H9 (cell line): ENCODE results near the gene MDK. TPM values are rescaled to one million over a fixed set of nuclear protein-coding genes. Genes with fewer than 3 reads are reported as not detected.
A peak's percentile ranks its signal among the peaks of the same experiment; 100 is the strongest.

Experiments used
- DNase-seq: peaks from one replicate; pipeline ENCODE4 v3.0.0-alpha.2; 2017
- H2AFZ ChIP-seq: one replicate; pipeline ENCODE4 v1.6.1; 2013; ENCODE audit warnings: mild to moderate bottlenecking, low read length, control low read depth, moderate library complexity
- H2AK5ac ChIP-seq: 2 replicates; pipeline ENCODE4 v1.6.1; 2013; ENCODE audit warnings: low read length, control low read depth, mixed read lengths; ENCODE audit not compliant: insufficient read length
- H2BK120ac ChIP-seq: one replicate; pipeline ENCODE4 v1.6.1; 2013; ENCODE audit warnings: low read depth, mild to moderate bottlenecking, low read length, control low read depth, inconsistent platforms; ENCODE audit not compliant: poor library complexity, severe bottlenecking
- H2BK12ac ChIP-seq: 2 replicates; pipeline ENCODE4 v1.6.1; 2013; ENCODE audit warnings: low read length, control low read depth, mixed read lengths, low read depth; ENCODE audit not compliant: insufficient read length
- H2BK15ac ChIP-seq: 2 replicates; pipeline ENCODE4 v1.6.1; 2013; ENCODE audit warnings: low read depth, low read length, control low read depth
- H2BK20ac ChIP-seq: one replicate; pipeline ENCODE4 v1.6.1; 2013; ENCODE audit warnings: low read depth, mild to moderate bottlenecking, low read length, control low read depth, inconsistent platforms; ENCODE audit not compliant: poor library complexity, severe bottlenecking
- H2BK5ac ChIP-seq: 2 replicates; pipeline ENCODE4 v1.6.1; 2013; ENCODE audit warnings: low read length, control low read depth, mixed read lengths; ENCODE audit not compliant: insufficient read length
- H3K14ac ChIP-seq: 2 replicates; pipeline ENCODE4 v1.6.1; 2013; ENCODE audit warnings: low read length, control low read depth; ENCODE audit not compliant: insufficient read depth
- H3K18ac ChIP-seq: 2 replicates; pipeline ENCODE4 v1.6.1; 2013; ENCODE audit warnings: low read depth, mild to moderate bottlenecking, mixed read lengths, low read length, control low read depth; ENCODE audit not compliant: insufficient read length
- H3K23ac ChIP-seq: 2 replicates; pipeline ENCODE4 v1.6.1; 2013; ENCODE audit warnings: low read length, control low read depth, mixed read lengths, low read depth; ENCODE audit not compliant: insufficient read length
- H3K23me2 ChIP-seq: 2 replicates; pipeline ENCODE4 v1.6.1; 2013; ENCODE audit warnings: low read depth, mild to moderate bottlenecking, mixed read lengths, low read length, control low read depth; ENCODE audit not compliant: insufficient read length, poor library complexity, severe bottlenecking
- H3K27ac ChIP-seq: 2 replicates; pipeline ENCODE4 v1.5.1; 2013; ENCODE audit warnings: low read length, control low read depth, mixed read lengths, low read depth; ENCODE audit not compliant: insufficient read length
- H3K27me3 ChIP-seq: 2 replicates; pipeline ENCODE4 v1.6.1; 2013; ENCODE audit warnings: low read length, control low read depth, inconsistent platforms; ENCODE audit not compliant: insufficient read depth
- H3K4ac ChIP-seq: 2 replicates; pipeline ENCODE4 v1.6.1; 2013; ENCODE audit warnings: low read depth, mild to moderate bottlenecking, control low read depth, inconsistent platforms, low read length, moderate library complexity
- H3K4me1 ChIP-seq: 2 replicates; pipeline ENCODE4 v1.6.1; 2013; ENCODE audit warnings: low read length, control low read depth, inconsistent platforms; ENCODE audit not compliant: insufficient read depth
- H3K4me2 ChIP-seq: 2 replicates; pipeline ENCODE4 v1.6.1; 2013; ENCODE audit warnings: low read length, control low read depth, mixed read lengths; ENCODE audit not compliant: insufficient read length, insufficient read depth
- H3K56ac ChIP-seq: 2 replicates; pipeline ENCODE4 v1.6.1; 2013; ENCODE audit warnings: low read depth, mild to moderate bottlenecking, mixed read lengths, low read length, control low read depth; ENCODE audit not compliant: insufficient read length
- H3K79me1 ChIP-seq: 2 replicates; pipeline ENCODE4 v1.6.1; 2013; ENCODE audit warnings: low read depth, mild to moderate bottlenecking, moderate library complexity, low read length, control low read depth, inconsistent platforms; ENCODE audit not compliant: insufficient read depth, poor library complexity, severe bottlenecking
- H3K79me2 ChIP-seq: 2 replicates; pipeline ENCODE4 v1.6.1; 2013; ENCODE audit warnings: low read length, control low read depth, inconsistent platforms; ENCODE audit not compliant: insufficient read depth
- H3K9ac ChIP-seq: 2 replicates; pipeline ENCODE4 v1.6.1; 2013; ENCODE audit warnings: low read length, control low read depth, mixed read lengths; ENCODE audit not compliant: insufficient read length; ENCODE audit errors: extremely low read depth
- H3K9me3 ChIP-seq: one replicate; pipeline ENCODE4 v1.6.1; 2013; ENCODE audit warnings: low read depth, low read length, inconsistent platforms; ENCODE audit not compliant: control insufficient read depth
- H3T11ph ChIP-seq: one replicate; pipeline ENCODE4 v1.6.1; 2013; ENCODE audit warnings: mild to moderate bottlenecking, low read length, control low read depth, inconsistent platforms
- H4K20me1 ChIP-seq: one replicate; pipeline ENCODE4 v1.6.1; 2013; ENCODE audit not compliant: control insufficient read depth, insufficient read length, insufficient read depth
- H4K5ac ChIP-seq: 2 replicates; pipeline ENCODE4 v1.6.1; 2013; ENCODE audit warnings: low read depth, mild to moderate bottlenecking, mixed read lengths, low read length, control low read depth; ENCODE audit not compliant: insufficient read length
- H4K8ac ChIP-seq: replicated peaks from 2 replicates; pipeline ENCODE4 v1.6.1; 2013; ENCODE audit warnings: low read length, control low read depth, mixed read lengths, low read depth; ENCODE audit not compliant: insufficient read length
- H4K91ac ChIP-seq: 2 replicates; pipeline ENCODE4 v1.6.1; 2013; ENCODE audit warnings: low read depth, mild to moderate bottlenecking, moderate library complexity, mixed read lengths, low read length, control low read depth; ENCODE audit not compliant: insufficient read length
- H3K27ac Mint-ChIP-seq, 3 experiments: 2 replicates in 2 of 3; 3 replicates in 1 of 3; pipeline ENCODE4 v1.8.0; 2020 to 2021; ENCODE audit warnings: mixed read lengths in 3 of 3, mild to moderate bottlenecking in 1 of 3, moderate library complexity in 1 of 3
- H3K27me3 Mint-ChIP-seq: 2 replicates; pipeline ENCODE4 v1.8.0; 2021; ENCODE audit warnings: low read depth, mild to moderate bottlenecking, moderate library complexity, mixed read lengths
- H3K36me3 Mint-ChIP-seq, 3 experiments: 2 replicates in 2 of 3; 3 replicates in 1 of 3; pipeline ENCODE4 v1.8.0; 2020 to 2021; ENCODE audit warnings: low read depth in 3 of 3, mixed read lengths in 3 of 3; ENCODE audit not compliant: insufficient read depth in 1 of 3
- H3K4me1 Mint-ChIP-seq, 2 experiments: 2 replicates each; pipeline ENCODE4 v1.8.0; 2020; ENCODE audit warnings: mixed read lengths in 2 of 2
- H3K4me3 Mint-ChIP-seq, 2 experiments: 2 replicates in 1 of 2; 3 replicates in 1 of 2; pipeline ENCODE4 v1.8.0; 2020 to 2021; ENCODE audit warnings: mild to moderate bottlenecking in 2 of 2, mixed read lengths in 2 of 2, moderate library complexity in 1 of 2
- H3K9me3 Mint-ChIP-seq, 2 experiments: 2 replicates in 1 of 2; 3 replicates in 1 of 2; pipeline ENCODE4 v1.8.0; 2020; ENCODE audit warnings: mild to moderate bottlenecking in 2 of 2, mixed read lengths in 2 of 2, moderate library complexity in 1 of 2
- CTCF ChIP-seq: fragments of 200-600 bp; sonication (generic); conservative IDR thresholded peaks from 3 replicates; pipeline ENCODE4 v1.8.0; 2021; ENCODE audit warnings: antibody characterized with exemption, mild to moderate bottlenecking
- WGBS: extraction: QIAGEN DNeasy Blood & Tissue Kit; methylation state at CpG from one replicate; pipeline ENCODE4 v1.1.7; 2013; ENCODE audit warnings: missing lambda C conversion rate, low lambda C conversion rate, mixed read lengths; ENCODE audit not compliant: insufficient read length; ENCODE audit errors: extremely low coverage; 5-methylcytosine and 5-hydroxymethylcytosine counted together
- total RNA-seq: library from RNA; stranded (reverse); gene quantifications from 2 replicates; pipeline ENCODE4 v1.2.1, GENCODE V29; 2021

The MDK gene
- total RNA-seq, 1 experiment from 2014 or later = 392 TPM

GRCh38 chr11:46367244-46367915 is 14.1 kb upstream of the MDK start:
- no peak overlapping the region for H3K27ac ChIP-seq

More at GRCh38 chr11:46367244-46367915, 14.1 kb upstream of the MDK start:
- H3K14ac ChIP-seq = no peak overlapping the region; the same call in 1 of the 2 replicates
- H3K79me1 ChIP-seq = no peaks in the 10 kb centered on the region
- no peak overlapping the region for H2BK120ac ChIP-seq
- H3K27me3 Mint-ChIP-seq = no peaks in the 10 kb centered on the region
- H3K4me3 Mint-ChIP-seq = no peak overlapping the region
- no peaks in the 10 kb centered on the region; the same call in 1 of the 2 replicates for H3K79me2 ChIP-seq
- no peaks in the 10 kb centered on the region for H3K27me3 ChIP-seq
- H3K4me2 ChIP-seq = no peak overlapping the region
- no peak overlapping the region for H2BK12ac ChIP-seq
- no peaks in the 10 kb centered on the region for H4K20me1 ChIP-seq
- H2BK5ac ChIP-seq = no peak overlapping the region
- no peak overlapping the region for H3K23ac ChIP-seq
- no peaks in the 10 kb centered on the region for H3K9me3 ChIP-seq
- H2BK20ac ChIP-seq = no peak overlapping the region
- H3K4me1 Mint-ChIP-seq = peaks cover 21 to 36% of the 10 kb centered on the region in 2 experiments
- peak; percentile 82 for DNase-seq
- peak; percentile 95 for TF ChIP-seq CTCF
- no peak overlapping the region for H4K91ac ChIP-seq
- H3T11ph ChIP-seq = no peak overlapping the region
- H2BK15ac ChIP-seq = no peak overlapping the region
- H3K4ac ChIP-seq = no peak overlapping the region
- H2AK5ac ChIP-seq = no peak overlapping the region
- peaks cover 3% of the 10 kb centered on the region; the same call in 1 of the 2 replicates for H3K4me1 ChIP-seq
- no peak overlapping the region for H4K5ac ChIP-seq
- H3K56ac ChIP-seq = no peak overlapping the region
- peaks cover 10 to 22% (median 19%) of the 10 kb centered on the region in 3 experiments; a peak in 6 of 7 replicates for H3K36me3 Mint-ChIP-seq
- H3K27ac Mint-ChIP-seq = 0 out of 7 replicates have a peak overlapping the region, but pooled peaks of 1 of the 3 experiments have one; percentile 55
- H2AFZ ChIP-seq = no peak overlapping the region
- H3K9ac ChIP-seq = no peak overlapping the region
- no peak overlapping the region for H3K18ac ChIP-seq
- no peak overlapping the region for H4K8ac ChIP-seq
- H3K23me2 ChIP-seq = no peaks in the 10 kb centered on the region
- WGBS = no CpG with 5 or more reads among the region's 32 CpGs
- H3K9me3 Mint-ChIP-seq = no peaks in the 10 kb centered on the region
